ENCODE data around the gene SDK1.

DNA sequence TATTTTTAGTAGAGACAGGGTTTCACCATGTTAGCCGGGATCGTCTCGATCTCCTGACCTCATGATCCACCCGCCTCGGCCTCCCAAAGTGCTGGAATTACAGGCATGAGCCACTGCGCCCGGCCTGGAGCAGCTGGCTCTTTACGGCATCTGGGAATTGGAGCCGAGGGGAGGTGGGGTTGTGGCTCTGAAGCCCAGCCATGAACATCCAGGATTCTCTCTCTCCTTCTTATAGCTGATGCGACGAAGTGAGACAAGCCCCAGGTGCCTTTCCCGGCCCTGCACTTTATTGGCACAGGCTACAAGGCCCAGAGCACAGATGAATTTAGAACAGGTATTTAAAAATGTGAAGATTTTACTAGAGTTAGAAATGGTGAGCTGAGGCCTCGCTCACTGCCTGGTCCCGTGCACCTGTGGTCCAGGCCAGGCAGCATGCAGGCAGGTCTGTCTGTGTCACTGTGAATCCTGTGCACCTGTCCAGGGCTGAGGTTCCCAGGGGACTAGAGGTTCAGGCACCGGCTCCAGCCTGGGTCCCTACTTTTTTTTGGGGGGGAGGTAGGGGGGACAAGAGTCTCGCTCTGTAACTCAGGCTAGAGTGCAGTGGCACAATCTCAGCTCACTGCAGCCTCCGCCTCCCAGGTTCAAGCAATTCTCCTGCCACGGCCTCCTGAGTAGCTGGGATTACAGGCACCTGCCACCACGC is 1001.3 kb downstream of the SDK1 start:
- TF ChIP-seq, protein P1, sequence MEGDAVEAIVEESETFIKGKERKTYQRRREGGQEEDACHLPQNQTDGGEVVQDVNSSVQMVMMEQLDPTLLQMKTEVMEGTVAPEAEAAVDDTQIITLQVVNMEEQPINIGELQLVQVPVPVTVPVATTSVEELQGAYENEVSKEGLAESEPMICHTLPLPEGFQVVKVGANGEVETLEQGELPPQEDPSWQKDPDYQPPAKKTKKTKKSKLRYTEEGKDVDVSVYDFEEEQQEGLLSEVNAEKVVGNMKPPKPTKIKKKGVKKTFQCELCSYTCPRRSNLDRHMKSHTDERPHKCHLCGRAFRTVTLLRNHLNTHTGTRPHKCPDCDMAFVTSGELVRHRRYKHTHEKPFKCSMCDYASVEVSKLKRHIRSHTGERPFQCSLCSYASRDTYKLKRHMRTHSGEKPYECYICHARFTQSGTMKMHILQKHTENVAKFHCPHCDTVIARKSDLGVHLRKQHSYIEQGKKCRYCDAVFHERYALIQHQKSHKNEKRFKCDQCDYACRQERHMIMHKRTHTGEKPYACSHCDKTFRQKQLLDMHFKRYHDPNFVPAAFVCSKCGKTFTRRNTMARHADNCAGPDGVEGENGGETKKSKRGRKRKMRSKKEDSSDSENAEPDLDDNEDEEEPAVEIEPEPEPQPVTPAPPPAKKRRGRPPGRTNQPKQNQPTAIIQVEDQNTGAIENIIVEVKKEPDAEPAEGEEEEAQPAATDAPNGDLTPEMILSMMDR (IDR thresholded peaks at IDR 0.05 in 4 of 5, conservative IDR thresholded peaks at IDR 0.05 in 1 of 5): no peak
- TF ChIP-seq POLR2A (IDR thresholded peaks at IDR 0.05): no peak
